ENCODE results near the gene SLC36A3. TPM values are rescaled to one million over a fixed set of nuclear protein-coding genes. Genes with fewer than 3 reads are reported as not detected.

Gene SLC36A3
- total RNA-seq, 1 experiment from 2014 or later: not detected

GRCh38 chr5:151285683-151286082 lies 17.9 kb downstream of the SLC36A3 start:
- no peaks in the 10 kb centered on the region for H3K79me2 ChIP-seq (ENCODE audit: insufficient read depth, low read length)
- BruUV-seq (replicated peaks): no TSS peak
- intact Hi-C loops (cut with micrococcal nuclease): loop anchor here (10.0 kb wide), 1 partner anchor 459 kb away; no protein-coding TSS in a partner anchor
- CTCF ChIA-PET: interaction anchor here (0.7 kb wide), 1 partner anchor 366 kb away, joined by 3 read pairs; no protein-coding TSS in a partner anchor
- TF ChIP-seq EZH2phosphoT487 (IDR thresholded peaks at IDR 0.05; ENCODE audit: borderline replicate concordance) (no peak), SRF (IDR thresholded peaks at IDR 0.05; ENCODE audit: low read depth) (no peak), CEBPB (IDR thresholded peaks at IDR 0.05; ENCODE audit: low read depth) (no peak), TCF7L2 (IDR thresholded peaks at IDR 0.05; ENCODE audit: borderline replicate concordance, extremely low read depth, insufficient read depth, insufficient read length) (no peak), POLR2AphosphoS5 (IDR thresholded peaks at IDR 0.05; ENCODE audit: low read depth, low read length) (no peak), SP1 (IDR thresholded peaks at IDR 0.05; ENCODE audit: low read depth) (no peak), YY1 (IDR thresholded peaks at IDR 0.05; ENCODE audit: extremely low read depth, insufficient replicate concordance, low read depth, low read length) (no peak), RAD21 (IDR thresholded peaks at IDR 0.05; ENCODE audit: low read depth) (no peak), EZH2 (IDR thresholded peaks at IDR 0.05) (no peak), POLR2A (IDR thresholded peaks at IDR 0.05; ENCODE audit: borderline replicate concordance, extremely low read depth, insufficient read depth, insufficient read length) (no peak), ELF1 (IDR thresholded peaks at IDR 0.05; ENCODE audit: borderline replicate concordance, low read depth) (no peak)
- H3K4me2 ChIP-seq (ENCODE audit: low read length): no peak overlapping the region
- H3K9ac ChIP-seq (ENCODE audit: low read length): no peak overlapping the region
- no peak overlapping the region for H3K27ac ChIP-seq (ENCODE audit: low read depth, low read length)
- H2AFZ ChIP-seq (ENCODE audit: low read depth, low read length, poor library complexity, severe bottlenecking): no peak overlapping the region
- RAD21 ChIA-PET (ENCODE audit: low non-redundant PET in 1 of 2, low total read pairs in 2 of 2, uncharacterized antibody in 2 of 2, unreplicated experiment in 2 of 2): no interaction called here
- no peaks in the 10 kb centered on the region for H3K36me3 ChIP-seq (ENCODE audit: control insufficient read depth in 1 of 2, insufficient read depth in 2 of 2, low read length in 2 of 2)
- no peaks in the 10 kb centered on the region for H3K27me3 ChIP-seq (ENCODE audit: insufficient read depth, low read length)
- H4K20me1 ChIP-seq (ENCODE audit: insufficient read depth): no peaks in the 10 kb centered on the region
- no peak overlapping the region for H3K4me3 ChIP-seq (replicated peaks in 1 of 2; ENCODE audit: low read depth in 1 of 2, low read length in 2 of 2)
- no peaks in the 10 kb centered on the region for H3K9me3 ChIP-seq (ENCODE audit: control insufficient read depth in 1 of 2, insufficient read depth in 1 of 2, low read depth in 1 of 2, low read length in 2 of 2)
- ATAC-seq (no peak), DNase-seq (ENCODE audit: low read depth, low spot score) (no peak)
- peaks cover 4 to 5% of the 10 kb centered on the region in 2 experiments; a peak in 3 of 4 replicates for H3K4me1 ChIP-seq (ENCODE audit: control insufficient read depth in 1 of 2, insufficient read depth in 2 of 2, low read length in 2 of 2)
- POLR2A ChIA-PET: no interaction called here
- no peaks in the 10 kb centered on the region for H3K9me2 ChIP-seq (ENCODE audit: insufficient read depth)

- no TSS peak for BruUV-seq (replicated peaks)
- TF ChIP-seq RAD21 (IDR thresholded peaks at IDR 0.05; ENCODE audit: low read depth) (peak; percentile 67), SRF (IDR thresholded peaks at IDR 0.05; ENCODE audit: low read depth) (no peak), MAX (IDR thresholded peaks at IDR 0.05) (peak; percentile 39; the same call in 1 of the 2 replicates), YY1 (IDR thresholded peaks at IDR 0.05; ENCODE audit: extremely low read depth, insufficient replicate concordance, low read depth, low read length) (peak; percentile 15), TCF7L2 (IDR thresholded peaks at IDR 0.05; ENCODE audit: borderline replicate concordance, extremely low read depth, insufficient read depth, insufficient read length) (no peak), EGR1 (IDR thresholded peaks at IDR 0.05; ENCODE audit: low read depth) (no peak)
- TF ChIP-seq, protein P1, sequence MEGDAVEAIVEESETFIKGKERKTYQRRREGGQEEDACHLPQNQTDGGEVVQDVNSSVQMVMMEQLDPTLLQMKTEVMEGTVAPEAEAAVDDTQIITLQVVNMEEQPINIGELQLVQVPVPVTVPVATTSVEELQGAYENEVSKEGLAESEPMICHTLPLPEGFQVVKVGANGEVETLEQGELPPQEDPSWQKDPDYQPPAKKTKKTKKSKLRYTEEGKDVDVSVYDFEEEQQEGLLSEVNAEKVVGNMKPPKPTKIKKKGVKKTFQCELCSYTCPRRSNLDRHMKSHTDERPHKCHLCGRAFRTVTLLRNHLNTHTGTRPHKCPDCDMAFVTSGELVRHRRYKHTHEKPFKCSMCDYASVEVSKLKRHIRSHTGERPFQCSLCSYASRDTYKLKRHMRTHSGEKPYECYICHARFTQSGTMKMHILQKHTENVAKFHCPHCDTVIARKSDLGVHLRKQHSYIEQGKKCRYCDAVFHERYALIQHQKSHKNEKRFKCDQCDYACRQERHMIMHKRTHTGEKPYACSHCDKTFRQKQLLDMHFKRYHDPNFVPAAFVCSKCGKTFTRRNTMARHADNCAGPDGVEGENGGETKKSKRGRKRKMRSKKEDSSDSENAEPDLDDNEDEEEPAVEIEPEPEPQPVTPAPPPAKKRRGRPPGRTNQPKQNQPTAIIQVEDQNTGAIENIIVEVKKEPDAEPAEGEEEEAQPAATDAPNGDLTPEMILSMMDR (IDR thresholded peaks at IDR 0.05 in 2 of 3, conservative IDR thresholded peaks at IDR 0.05 in 1 of 3; ENCODE audit: borderline replicate concordance in 1 of 3, insufficient read depth in 1 of 3, low read depth in 2 of 3, low read length in 2 of 3): peak; percentile 57 to 72 (median 71)
- no peak overlapping the region for H3K27ac ChIP-seq (ENCODE audit: low read depth, low read length)
- H2AFZ ChIP-seq (ENCODE audit: low read depth, low read length, poor library complexity, severe bottlenecking): no peak overlapping the region
- H3K4me1 ChIP-seq (ENCODE audit: control insufficient read depth in 1 of 2, insufficient read depth in 2 of 2, low read length in 2 of 2): peaks cover 4 to 5% of the 10 kb centered on the region in 2 experiments; a peak in 3 of 4 replicates
- H3K9me2 ChIP-seq (ENCODE audit: insufficient read depth): no peaks in the 10 kb centered on the region
- no peak overlapping the region for H3K9ac ChIP-seq (ENCODE audit: low read length)
- H3K4me3 ChIP-seq (replicated peaks in 1 of 2; ENCODE audit: low read depth in 1 of 2, low read length in 2 of 2): no peak overlapping the region
- H3K79me2 ChIP-seq (ENCODE audit: insufficient read depth, low read length): no peaks in the 10 kb centered on the region
- ATAC-seq (peak; percentile 72), DNase-seq (ENCODE audit: low read depth, low spot score) (peak; percentile 21)
- H4K20me1 ChIP-seq (ENCODE audit: insufficient read depth): no peaks in the 10 kb centered on the region
- CTCF ChIA-PET: interaction anchor here (0.9 kb wide), 1 partner anchor 368 kb away, joined by 4 read pairs; no protein-coding TSS in a partner anchor
- RAD21 ChIA-PET (ENCODE audit: low non-redundant PET in 1 of 2, low total read pairs in 2 of 2, uncharacterized antibody in 2 of 2, unreplicated experiment in 2 of 2): no interaction called here
- no peak overlapping the region for H3K4me2 ChIP-seq (ENCODE audit: low read length)
- intact Hi-C loops (cut with micrococcal nuclease): loop anchor here (1.0 to 10.0 kb wide), 2 partner anchors 32 to 460 kb away; no protein-coding TSS in a partner anchor
- H3K36me3 ChIP-seq (ENCODE audit: control insufficient read depth in 1 of 2, insufficient read depth in 2 of 2, low read length in 2 of 2): no peaks in the 10 kb centered on the region
- H3K9me3 ChIP-seq (ENCODE audit: control insufficient read depth in 1 of 2, insufficient read depth in 1 of 2, low read depth in 1 of 2, low read length in 2 of 2): no peaks in the 10 kb centered on the region
- no peaks in the 10 kb centered on the region for H3K27me3 ChIP-seq (ENCODE audit: insufficient read depth, low read length)
- POLR2A ChIA-PET: no interaction called here
Measured at GRCh38 chr5:151284392-151284967, 19.1 kb downstream of the SLC36A3 start.
